HG03460 (cell line): ENCODE results near the gene RINT1.
"Not testable (repeated sequence)": the region's sequence is repeated elsewhere in the genome, so short reads cannot be mapped to it uniquely, and the experiment has no call there.

ENCODE experiments used
- ATAC-seq: cut with Tn5 transposase; IDR thresholded peaks from one replicate; pipeline ENCODE4 v1.9.1; 2021; ENCODE audit not compliant: unreplicated experiment

Gene RINT1

DNA sequence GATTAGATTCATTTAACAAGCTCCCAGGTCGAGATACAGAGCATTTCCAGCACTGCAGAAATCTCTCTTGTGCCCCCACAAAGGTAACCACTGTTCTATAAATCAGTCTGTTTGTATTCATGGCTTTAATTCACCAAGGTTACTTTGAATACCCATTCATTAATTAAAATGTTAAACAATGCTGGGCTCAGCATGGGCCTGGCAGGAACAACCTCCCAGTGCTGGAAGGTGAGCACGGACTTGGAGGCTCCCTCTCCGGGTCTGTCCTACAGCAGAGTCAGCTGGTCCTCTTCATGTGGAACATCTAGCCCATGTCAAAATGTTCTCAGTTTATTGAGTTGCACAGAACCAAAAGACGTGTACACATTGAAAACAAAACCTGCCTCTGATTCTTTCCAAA lies 64.9 kb downstream of the RINT1 start:
- no peak for ATAC-seq

DNA sequence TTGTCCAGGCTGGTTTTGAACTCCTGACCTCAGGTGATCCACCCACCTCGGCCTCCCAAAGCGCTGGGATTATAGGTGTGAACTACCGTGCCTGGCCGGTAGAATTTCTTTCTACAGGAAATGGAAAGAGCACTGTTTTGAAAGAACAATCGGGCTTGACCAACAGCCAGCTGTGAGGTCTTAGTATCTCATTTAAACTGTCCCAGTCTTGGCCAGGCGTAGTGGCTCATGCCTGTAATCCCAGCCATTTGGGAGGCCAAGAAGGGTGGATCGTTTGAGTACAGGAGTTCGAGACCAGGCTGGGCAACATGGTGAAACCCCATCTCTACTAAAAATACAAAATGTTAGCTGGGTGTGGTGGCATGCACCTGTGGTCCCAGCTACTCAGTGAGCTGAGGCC lies 67.1 kb downstream of the RINT1 start:
- ATAC-seq, result not testable (repeated sequence)

DNA sequence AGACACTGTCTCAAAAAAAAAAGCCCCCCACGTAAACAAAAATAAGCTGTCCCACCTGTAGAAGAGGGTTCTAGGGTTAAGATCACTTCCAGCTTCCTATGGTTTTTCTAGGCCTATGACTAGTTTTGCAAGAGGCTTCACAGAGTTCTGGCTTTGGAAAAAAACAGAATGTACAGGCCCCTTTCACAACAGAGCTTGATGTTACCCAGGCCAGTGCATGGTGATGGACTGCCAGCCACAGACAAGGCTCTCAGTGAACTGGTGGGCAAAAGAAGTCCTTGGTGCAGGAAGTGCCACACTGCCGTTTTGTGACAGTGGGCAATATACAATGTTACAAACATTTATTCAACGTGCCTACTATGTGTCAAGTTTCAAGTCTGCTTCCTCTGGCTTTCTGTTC lies 67.5 kb downstream of the RINT1 start:
- ATAC-seq, result no peak

DNA sequence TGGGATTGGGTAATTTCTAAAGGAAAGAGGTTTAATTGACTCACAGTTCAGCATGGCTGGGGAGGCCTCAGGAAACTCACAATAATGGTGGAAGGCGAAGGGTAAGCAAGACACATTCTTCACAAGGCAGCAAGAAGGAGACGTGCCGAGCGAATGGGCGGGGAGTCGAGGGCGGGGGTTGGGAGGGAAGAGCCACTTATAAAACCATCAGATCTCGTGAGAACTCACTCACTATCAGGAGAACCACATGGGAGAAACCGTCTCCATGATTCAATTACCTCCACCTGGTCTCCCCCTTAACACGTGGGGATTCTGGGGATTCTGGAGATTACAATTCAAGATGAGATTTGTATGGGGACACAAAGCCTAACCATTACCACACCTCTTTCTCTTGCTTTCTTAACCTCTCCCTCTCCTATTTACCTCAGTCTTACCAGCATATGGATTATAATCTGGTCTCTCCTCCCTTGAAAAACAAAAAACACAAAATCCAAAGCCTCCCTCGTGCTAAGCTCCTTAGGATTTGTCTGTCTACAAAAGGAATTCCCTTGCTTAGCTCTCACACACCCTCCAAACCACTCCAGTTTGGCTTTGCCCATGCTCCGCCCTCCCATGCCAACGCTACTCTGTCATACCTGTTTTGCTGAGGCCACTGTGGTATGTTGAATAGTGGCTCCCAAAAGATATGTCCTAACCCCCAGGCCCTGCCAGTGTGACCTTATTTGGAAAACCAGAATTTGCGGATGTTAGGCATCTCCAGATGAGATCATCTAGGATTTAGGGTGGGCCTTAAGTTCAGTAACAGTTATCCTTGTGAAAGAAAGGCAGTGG lies 68.9 kb downstream of the RINT1 start:
- no peak for ATAC-seq

DNA sequence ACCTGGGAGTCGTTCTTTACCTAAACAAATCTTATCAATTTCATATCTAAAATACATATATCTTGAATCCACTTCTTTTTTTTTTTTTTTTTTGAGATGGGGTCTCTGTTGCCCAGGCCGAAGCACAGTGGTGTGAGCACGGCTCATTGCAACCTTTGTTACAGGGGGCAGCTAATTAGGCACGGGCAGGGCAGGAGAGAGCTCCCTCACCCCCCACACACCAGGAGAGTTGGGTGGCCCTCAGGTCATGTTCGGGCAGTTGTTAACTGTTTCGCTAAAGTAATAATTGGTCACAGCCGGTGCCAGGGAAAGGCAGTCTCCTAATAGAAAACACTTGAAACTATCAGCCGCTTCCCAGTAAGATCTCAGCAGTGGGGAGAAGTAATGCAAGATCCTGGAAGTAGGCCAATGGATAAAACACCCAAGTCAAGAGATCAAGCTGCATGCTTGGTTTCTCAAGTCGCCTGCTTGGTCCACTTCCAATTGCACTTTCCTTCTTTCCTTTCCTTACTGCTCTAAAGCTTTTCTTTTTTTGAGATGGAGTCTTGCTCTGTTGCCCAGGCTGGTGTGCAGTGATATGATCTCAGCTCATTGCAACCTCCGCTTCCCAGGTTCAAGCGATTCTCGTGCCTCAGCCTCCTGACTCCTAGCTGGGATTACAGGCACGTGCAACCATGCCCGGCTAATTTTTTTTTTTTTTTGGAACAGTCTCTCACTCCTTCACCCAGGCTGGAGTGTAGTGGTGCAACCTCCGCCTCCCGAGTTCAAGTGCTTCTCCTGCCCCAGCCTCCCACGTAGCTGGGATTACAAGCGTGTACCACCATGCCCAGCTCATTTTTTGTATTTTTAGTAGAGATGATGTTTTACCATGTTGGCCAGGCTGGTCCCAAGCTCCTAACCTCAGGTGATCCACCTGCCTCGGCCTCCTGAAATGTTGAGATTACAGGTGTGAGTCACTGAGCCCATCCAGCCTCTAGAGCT lies 70.6 kb downstream of the RINT1 start:
- ATAC-seq, result no peak

DNA sequence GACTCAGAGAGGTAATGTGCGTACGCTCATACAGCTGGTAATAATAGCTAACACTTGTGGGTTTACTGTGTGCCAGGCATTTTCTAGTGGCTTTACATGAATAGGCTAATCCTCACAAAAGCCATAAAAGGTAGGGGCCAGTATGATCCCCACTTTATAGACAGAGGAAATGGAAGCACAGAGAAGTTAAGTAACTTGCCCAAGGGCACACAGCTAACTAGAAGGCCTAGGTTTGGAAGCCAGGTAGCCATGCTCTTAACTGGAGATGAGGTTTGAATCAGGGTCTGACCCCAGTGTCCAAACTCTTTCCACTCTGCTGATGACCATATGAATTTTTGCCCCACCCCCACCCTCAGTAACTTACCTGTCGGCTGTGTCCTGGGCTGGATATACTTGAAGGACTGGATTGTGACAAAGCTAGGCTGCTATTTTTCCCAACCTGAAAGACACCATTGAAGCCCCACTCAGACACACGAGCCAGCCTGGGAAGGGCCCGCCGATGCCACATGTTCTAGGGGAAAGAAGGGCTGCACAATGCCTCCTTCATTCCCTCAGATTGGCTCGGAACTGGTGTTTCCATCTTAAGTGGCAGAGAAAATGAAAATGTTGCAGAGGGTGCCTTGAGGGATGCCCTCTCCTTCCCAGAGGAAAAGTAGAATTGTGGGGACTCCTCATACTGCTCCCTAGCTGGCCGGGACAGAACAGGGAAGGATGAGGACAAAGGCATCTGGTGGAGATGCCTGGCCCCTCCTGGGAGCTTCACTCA lies 78.3 kb downstream of the RINT1 start:
- ATAC-seq, result no peak

DNA sequence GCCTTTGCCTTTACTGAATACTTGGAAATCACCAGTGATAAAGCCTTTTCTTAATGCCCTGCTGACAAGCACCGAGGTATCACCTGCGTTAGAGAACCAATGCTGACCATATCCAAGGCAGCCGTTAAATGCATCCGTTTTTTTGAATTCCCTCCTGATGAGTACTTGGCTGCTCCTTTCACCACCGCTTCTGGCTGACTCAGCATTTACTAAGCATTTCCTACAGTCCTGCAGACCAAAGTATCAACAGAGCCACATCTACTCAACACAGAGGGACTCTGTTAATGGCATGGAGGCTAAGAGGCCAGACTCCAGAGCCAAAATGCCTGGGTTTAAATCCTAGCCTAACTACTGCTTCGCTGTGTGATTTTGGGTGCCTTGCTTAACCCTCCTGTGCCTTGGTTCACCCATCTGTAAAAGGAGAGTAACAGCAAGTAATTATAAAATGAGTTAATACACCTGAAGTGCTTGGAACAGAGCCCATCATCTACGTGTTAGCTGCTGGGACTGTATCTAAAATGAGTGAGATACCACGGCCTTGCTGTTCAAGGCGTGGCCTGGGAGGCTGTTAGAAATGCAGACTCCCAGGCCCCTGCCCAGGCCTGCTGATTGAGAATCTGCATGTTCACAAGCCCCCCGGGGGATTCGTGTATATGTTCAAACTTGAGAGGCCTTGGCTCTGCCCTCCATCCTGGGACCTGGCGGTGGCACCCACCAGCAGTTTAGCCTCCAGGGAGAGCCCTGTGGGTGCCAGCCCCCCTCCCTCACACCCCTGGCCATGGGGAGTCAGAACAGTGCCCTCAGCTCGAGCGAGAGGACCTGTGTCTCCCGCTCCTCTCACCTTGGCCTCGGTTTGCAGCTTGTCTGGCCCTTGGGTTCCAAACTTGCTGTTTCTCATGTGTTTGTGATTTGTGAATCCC lies 80.1 kb downstream of the RINT1 start:
- no peak for ATAC-seq

DNA sequence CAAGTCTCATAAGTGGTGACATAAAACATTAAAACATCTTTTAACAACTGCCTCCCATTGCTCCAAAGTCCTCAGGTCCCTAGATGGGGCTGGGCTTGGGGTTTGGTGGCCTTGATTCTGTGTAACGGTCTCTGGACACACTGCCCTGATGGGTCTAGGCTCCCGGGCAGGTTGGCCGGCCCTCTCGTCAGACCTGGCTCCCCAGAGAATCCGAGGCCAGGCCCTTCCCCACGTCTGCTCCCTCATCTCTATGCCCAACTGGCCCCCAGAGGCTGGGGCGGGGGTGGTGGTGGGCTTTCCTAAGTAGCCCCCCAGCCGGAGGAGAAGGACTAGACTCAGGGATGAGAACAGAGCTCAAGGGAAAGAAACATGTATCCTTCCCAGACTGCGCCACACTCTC lies 80.8 kb downstream of the RINT1 start:
- no peak for ATAC-seq

DNA sequence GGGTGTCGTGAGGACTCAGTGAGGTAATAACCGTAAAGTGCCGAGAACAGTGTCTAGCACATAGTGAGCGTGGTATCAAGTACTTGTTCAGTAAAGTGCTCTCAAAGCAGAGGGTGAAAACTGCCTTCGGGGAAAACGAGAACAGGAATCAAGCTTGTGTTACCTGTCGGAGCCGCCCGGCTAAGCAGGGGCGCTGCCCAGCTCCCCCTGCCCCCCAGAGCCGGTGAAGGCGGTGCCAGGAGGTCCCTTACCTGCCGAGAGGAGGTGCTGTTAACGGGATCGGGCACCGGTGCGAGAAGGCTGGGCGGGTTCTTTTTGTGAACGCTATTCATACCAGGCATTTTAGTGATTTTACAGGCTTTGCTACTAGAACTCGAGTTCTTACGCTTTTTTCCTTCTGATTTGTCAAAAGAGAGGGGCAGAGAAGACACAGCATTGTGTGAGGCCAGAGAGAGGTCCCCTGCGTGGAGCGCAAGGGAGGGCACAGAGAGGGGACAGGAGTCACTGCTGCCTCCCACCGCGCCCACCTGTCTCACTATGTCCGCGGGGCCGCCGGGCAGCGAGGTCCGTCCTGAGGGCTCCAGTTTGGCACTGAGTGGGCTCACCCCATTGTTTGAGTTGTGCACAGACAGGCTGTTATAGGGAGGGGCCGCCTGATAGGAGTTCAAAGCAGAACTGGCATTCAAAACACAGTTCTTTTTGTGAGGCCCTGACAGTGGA lies 81.8 kb downstream of the RINT1 start:
- ATAC-seq, result no peak

DNA sequence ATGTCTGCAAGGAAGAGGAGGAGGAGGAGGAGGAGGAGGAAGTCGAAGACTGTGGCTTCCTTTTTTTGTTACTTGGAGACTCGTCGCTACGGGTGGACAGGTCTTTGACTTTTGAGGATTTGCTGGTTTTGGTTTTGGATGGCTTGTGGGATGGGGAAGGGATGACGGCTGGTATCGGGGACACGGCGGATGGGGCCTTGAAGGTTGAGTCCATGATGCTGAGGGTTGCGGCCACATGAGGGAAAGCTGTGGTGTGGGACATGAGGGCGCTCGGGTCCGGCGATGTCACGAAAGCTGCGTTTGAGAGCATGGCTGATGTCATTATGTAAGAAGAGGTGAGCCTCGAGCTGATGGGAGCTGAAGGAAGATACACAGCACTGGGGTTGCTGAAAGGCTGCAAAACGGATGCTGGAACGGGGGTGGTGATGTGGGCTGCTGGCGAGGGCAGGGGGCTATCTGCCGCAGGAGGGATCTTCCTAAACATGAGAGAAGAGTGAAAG lies 82.4 kb downstream of the RINT1 start:
- no peak for ATAC-seq
